CD4-positive, alpha-beta T cell treated with Interleukin-10 for 1 hour (primary cell): Measurements from ENCODE around the gene RNF14.
A peak's percentile ranks its signal among the peaks of the same experiment; 100 is the strongest.

Experiments
- DNase-seq: peaks from one replicate; pipeline ENCODE4 v3.0.0-alpha.2; 2020

The RNF14 gene

DNA sequence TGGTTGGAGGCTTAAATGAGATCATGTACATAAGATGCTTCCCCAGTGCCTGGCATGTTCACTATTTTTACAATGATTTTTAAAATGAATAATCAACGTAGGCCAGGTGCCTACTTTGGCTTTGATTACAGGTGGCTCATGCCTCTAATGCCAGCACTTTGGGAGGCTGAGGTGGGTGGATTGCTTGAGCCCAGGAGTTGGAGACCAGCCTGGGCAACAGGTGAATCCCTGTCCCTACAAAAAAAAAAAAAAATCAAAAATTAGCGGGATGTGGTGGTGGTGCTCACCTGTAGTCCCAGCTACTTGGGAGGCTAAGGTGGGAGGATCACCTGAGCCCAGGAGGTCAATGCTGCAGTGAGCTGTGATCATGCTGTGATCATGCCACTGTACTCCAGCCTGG, 20.1 kb upstream of the RNF14 start:
- no peak for DNase-seq

DNA sequence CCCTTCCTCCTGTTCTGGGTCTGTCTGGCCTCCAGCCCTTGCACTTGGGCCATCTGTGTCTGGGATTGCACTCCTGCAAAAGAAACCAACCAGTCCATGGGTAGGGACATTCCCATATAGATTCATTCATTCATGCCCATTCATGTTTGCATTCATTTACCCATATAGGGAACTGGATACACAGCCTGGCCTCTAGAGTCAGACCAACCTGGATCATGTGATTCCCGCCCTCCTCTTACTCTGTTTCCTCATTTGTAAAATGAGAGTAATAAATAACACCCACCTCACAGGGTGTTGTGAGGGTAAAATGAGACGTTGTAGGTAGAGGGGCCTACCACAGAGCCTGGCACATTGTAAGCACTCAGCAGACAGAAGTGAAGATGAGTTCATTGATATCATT, 19.4 kb upstream of the RNF14 start:
- DNase-seq = no peak

DNA sequence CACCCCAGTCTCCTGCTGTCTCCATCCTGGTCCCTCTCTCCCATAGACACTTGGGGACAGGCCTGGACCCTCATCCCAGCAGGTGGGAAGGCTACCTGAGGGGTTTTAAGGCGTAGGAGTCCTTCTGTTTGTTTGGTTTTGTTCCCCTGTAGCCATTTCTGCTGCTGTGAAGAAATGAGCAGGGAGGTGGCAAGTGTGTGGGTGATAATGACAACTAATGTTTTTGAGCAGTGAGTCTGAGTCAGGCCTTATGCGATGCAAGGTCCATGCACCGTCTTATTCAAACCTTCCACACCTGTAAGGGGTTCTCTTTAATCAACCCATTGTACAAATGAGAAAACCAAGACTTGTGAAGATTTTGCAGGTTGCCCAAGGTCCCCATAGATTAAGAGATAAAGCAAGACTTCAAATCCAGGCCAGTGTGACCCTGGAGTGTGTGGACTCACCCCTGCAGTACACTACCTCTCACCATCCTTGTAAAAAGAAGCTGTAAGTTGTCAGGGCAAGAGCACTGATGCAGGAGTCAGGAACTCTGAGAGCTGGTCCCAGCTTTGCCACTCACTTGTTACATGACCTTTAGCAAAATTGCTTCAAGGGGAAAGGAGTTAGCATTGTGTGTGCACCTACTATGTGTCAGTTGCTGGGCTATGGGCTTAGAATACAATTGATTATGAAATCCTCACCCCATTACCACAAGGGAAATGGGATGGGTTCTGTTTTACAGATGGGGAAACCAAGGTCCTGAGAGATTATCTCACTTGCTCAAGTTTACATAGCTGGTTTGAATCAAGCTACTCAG, 18.5 kb upstream of the RNF14 start:
- DNase-seq = no peak

DNA sequence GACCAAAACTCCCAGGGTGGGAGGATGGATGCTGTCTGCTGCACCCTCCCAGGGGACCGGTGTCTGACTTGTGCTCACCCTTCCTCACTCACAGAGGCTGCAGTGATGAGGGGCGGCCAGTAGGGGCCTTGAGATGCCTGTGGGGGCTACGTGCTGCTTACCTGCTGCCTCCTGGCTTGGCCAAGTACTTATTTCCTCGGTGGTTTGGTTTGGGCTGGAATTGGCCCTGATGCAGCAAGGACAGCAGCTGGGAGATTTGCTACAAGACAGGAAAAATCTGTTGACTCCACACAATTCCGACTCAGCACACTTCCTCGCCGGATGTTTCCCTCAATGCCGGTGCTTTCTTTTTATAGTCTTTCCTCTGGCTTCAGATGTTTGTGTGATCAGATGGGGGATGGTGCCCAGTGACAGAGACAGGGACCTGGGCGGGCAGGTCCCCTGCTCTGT, 17.5 kb upstream of the RNF14 start:
- peak; percentile 31 for DNase-seq

DNA sequence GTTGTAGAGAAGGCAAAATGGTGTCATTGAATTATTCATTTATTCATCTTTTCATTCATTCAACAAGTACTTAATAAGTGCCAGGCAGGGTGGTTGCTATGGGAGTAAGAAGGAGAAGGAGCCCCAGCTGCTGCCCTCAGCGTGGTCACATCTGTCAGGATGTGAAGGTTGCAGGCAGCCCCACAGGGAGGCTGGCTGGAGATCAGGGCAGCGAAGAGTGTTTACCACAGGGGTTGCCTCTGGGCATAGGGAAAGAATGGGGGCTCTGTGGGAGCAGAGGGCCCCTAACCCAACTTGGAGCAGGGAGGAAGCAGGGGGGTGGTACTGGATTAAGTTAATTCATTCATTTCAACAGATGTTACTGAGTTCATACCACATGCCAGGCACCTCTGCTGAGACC, 16.9 kb upstream of the RNF14 start:
- DNase-seq = no peak

DNA sequence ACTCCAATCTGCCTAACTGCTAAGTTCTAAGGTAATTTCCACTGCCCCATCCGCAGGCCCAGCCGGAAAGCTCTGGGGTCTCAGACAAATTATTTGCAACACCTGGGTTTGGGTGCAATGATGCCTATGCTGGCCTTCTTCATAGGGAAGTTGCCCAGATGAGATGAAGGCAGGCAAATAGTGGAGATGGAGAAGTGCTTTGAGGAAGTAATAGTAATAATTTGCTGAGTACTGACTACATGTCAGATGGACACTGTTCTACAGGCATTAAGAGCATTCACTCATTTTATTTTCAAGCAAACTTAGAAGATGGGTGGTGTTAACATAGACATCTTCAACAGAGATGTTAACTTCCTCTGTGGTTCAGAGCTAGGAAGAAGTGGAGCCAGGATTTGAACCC, 14.7 kb upstream of the RNF14 start:
- DNase-seq = no peak

DNA sequence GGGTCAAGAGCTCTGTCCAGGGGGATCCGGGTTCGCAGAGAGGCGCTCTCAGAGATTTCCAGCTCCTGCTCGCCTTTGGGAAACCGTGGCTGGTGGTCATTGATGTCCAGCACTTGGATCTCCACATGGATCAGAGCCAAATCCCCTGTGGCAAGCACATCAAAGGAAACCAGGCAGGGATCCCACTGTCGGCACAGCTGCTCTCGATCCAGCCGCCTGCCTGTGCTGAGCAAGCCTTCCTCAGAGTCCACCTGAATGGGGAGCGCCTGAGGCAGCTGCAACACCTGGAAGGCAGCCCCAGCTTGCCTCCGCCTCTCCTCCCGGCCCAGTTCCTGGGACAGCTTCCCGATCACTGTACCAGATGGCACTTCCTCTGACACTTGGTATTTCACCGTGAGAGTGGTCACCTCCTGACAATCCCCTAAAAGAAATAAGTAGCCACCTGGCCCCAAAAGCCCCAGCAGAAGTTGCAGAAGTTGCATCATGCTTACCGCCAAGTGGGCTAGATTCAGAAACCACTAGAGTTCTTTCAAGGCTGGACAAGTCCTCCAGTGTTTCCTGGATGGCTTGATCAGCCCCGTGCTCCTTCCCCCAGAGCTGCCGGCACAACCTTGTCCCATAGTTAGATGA, 11.4 kb upstream of the RNF14 start:
- no peak for DNase-seq

DNA sequence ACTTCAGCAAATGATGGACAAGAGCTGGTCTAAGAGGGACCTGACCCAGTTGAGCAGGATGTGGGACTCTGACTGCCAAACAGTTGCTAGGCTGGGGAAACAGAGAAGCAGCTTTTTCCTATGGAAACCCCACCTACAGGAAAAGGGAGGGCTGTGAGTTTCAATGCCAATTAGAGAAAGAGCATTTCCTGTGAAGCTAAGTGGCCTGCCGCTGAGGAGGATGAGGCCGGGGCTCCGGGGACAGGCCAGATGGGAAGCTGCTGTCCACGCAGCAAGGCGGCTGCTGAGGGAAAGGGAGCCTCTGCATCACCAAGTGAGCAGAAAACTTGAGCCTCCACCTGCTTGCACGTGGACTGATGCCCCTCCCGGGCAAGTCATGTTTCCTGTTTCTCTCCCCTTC, 10.8 kb upstream of the RNF14 start, which contains the start of gene PCDH12:
Gene PCDH12 (minus strand): TSS at position 90 of the 400 bp plus-strand sequence. CDS start 351 bp downstream, outside the sequence.
- peak; percentile 11 for DNase-seq

DNA sequence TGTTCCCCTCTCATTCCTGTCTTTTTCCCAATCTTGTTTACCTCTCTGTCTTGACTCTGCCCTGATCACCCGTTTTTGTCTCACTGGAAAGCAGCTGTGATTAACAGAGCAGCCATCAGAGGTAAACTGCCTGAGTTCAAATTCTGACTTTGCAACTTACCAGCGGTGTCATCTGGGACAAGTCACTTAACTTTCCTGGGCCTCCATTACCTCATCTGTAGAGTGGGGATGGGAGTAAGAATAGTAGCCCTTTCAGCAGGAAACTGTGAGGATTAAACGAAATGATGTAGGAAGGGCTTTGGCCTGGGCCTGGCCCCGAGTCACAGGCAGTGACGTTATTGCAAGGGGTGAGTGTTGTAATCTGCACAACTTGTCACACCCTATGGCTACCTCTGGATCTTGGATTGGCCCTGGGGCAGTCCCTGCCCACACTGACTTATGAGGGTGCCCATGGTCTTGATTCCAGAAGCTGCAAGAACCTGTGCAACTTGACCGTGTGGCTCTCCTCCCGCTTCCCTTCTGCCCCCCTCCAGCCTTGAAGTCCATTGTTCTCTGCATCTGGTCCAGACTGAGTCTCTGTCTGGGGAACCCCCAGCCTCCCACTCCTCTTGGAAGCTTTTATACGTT, 10.2 kb upstream of the RNF14 start:
- no peak for DNase-seq

DNA sequence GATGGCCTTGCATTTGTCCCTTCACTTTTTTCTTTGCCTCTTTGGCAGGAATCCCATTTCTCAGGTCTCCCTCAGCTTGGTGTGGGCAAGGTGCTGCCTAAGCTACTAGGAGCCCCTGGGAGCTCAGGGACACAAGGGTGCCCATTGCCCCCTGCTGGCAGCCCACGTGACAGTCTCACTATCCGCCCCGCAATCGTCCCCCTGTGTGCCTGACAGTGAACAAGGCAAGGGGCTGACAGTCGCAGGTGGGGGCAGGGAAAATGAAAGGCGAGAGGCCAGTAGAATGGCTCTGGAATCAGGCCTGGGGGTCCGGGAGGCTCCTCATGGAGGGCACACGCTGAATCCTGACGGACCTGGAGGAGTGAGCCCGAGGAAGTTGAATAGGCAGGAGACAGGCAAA, 8.9 kb upstream of the RNF14 start:
- DNase-seq = peak; percentile 26

DNA sequence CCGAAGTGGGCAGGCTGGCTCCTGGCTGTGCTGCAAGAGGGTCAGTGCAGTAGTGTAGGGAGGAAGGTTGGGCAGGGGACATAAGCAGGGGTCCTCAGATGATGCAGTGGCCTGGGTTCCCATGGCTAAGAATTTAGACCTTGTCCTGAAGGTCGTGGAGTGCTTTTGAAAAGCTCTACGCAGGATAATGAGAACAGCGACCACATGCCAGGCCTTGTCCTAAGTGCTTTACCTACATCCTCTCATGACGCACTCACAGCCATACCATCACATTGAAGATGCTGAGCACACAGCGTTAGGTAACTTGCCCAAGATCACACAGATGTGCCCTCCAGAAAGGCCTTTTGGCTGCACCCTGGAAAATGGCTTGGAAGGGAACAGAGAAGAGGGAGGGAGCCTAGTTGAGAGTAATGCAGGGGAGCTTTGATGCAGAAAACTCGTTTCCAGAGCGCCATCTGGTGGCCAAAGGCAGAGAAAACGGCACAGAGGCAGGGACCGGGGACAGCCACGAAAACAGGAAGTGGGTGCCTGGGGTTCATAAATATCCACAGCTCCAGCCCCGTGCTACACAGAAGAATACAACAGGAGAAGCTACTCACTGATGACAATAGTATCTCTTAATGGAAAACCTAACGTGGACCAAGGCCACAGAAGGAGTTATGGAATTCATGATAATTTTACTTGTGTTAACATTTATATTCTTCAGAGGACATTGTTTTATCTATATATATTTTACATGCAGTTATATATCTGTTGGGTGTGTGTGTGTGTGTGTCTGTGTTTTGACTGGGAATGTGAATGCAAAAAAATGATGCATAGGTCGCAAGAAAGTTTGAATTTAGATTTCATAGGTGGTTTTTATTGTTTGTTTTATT, 8.2 kb upstream of the RNF14 start:
- peak; percentile 92 for DNase-seq

DNA sequence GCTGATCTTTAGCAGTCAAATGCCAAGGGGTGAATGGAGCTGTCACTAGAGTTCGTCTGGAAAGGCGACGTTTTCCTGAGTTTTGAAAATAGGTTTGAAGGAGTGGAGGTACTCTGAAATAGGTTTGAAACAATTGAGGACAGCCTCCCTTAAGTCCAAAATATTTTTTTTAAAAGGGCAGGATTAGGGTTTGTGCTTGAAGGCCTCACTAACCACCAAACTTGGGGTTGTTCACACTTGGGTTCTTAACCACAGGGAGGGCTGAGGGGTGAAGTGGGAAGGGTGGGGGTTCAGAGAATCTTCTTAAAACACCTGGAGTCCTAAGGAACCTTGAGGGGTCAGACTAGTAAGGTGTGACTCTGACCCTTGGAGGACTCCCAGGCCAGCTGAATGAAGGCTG, 7.4 kb upstream of the RNF14 start:
- DNase-seq = no peak

DNA sequence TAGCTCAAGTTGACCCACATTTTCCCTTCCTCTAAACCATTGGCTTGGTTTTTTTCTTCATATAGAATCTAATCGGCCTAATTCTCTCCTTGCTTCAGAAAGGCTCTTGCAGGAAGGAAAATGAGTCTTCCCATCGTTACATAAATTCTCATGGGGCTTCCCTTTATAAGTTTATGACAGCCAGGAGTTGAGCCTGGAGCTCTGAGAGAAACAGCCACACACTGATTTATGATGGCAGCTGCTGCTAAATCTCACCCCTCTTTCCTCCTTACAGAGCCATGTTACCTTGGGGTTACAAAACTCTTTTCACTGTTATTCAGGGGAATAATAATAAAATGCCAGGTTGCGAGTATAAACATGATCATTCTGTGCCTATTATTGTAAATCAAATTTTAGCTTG, 5.2 kb upstream of the RNF14 start:
- DNase-seq = no peak

DNA sequence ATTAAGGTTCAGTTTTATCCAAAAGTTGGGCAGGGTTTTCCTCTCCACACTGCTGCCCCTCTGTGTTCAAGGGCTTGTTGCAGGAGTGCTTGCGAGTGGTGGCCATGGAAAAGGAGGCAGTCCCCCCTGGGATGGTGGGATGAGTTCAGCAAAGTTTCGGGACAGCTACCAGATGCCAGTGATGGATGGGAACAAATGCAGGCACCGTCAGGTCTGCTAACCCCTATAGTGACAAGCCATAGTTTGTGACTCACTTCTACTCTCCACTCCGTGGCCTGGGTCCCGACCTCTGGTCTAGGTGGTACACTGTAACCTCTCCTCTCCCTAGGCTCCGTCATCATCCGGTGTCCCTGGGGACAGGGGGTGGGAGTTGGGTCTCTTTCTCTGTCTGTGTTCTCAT, 3.8 kb upstream of the RNF14 start:
- no peak for DNase-seq

DNA sequence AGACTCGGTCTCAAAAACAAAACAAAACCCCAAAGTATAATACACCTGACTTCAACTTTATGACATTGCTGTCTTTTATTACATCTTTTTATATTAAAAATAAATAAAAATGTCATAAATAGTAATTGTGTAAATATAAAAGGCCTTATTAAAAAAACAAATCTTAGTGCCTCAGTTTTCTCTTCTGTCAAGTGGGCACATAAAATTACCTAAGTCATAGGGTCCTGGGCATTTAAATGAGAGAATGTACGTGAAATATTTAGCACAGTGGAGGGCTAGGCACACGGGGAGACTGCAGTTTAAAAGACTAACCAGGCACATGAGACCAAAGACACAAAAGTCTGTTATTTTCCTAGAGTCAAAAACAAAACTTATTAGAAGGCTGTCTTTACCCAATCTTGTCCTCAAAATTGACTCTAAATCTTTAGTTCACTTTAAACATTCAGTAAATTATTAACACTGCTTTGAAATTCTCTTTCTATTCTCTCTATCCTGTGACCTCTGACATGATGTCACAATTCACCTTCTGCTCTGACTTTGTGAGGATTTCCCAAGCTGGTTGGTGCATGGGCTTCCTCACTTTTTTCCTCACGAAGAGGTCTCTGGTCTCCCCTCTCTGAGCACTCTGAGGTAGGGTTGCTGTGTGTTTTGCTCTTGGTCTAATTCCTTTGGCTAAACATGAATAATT, 2.5 kb upstream of the RNF14 start:
- no peak for DNase-seq

DNA sequence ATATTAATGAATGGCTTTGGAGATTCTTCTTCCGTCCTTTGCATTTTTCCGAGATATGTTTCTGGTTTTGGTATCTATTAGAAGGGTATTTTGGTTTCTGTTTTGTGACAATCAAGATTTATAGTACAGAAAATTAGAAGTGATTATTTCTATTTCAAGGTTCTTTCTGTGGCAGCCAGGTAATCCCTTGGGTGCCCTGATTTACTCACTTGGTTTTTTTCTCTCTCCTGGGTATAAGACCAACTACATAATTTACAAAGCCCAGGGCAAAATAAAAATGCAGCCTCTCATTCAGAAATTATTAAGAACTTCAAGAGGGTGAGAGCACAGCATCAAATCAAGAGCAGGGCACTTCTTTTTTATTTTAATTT, 2.0 kb upstream of the RNF14 start:
- no peak for DNase-seq

DNA sequence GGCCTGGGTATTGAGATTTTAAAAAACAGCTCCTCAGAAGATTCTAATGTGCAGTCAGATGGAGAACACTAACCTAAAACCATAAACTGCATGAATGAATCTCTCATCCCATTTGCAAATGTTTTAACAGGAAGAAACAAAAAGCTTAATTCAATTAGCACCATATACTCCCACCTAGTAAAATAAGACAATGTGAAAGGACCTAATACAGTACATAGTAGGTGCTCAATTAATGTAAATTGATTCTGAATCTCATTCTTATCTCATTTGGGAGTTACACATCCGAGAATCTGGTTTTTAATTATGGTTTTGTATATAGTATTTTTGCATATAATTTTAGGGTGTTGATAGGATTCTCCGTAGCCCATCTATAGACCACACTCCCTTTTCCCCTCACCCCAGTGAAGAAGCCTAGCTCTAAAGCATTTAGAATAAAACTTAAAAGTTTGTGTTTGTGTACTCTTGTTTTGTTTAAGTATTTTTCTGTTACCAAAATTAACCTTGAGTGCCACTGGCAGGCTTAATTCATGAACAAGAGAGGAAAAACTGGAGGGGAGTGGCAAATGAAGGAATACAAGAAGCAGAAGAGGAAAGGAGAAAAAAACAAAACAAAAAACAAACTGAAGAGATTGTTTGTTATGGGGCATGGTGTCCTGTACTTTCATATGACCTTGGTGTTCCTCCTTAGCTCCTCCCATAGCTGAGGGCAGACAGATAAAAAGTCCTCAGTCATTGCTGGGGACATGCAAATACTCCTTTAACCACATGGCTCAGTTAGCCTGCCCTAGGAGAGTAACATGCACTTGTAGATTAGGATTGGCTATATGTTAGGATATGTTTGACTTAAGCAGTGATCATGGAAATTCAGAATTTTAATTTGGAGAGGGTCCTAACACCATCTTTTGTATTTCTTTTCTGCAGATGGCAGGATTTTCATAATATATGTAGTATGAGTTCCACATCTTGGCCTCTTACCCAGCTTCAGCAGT, 1.2 kb downstream of the RNF14 start:
- DNase-seq = no peak

DNA sequence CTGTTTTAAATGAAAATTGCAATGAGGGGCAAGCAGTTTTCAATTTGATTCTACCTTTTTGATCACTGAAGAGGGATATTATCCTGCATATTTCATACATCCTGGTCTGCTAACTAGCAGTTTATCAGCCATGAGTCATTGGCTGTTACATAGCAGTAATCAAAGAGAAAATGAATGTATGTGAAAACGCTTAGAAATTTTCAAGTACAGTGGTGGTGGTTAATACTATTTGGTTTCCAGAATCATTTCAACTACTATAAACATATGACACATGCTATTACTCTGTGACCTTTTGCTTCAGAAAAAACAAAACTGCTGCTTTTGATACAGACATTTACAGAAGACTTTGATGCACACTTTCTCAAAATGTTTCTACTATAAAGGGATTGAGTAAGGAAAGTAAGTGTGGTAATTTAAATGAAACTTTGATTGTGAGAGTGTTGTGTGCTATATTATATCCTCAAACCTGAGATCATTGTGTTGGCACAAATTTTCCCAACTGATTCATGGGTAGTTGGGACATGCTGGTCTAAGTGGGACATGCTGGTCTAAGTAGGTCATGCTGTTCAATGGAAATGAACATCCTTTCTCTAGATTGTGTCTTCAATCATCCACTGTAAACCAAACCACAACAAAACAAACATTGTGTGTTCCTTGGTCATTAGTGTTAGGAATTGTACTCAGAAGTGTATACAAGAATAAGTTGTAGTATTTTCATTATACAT, 5.1 kb downstream of the RNF14 start:
- DNase-seq = no peak

DNA sequence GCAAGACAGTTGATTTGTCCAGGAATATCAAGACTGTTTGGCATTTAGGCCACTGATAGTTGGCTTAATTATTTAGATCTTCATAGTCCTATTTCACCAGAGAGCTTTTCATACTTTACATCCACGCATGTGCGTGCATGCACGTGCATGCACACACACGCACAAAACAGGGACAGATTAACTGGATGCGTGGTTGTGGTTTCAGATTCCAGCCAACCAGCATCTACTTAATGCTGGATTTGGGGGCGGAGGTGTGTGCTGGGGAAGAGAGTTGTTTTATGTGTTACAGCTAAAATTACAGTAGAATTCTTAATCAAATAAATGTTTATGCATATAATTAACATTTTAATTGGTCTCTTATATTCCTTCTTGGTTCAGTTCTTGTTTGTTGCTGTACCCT, 7.3 kb downstream of the RNF14 start:
- DNase-seq = no peak

DNA sequence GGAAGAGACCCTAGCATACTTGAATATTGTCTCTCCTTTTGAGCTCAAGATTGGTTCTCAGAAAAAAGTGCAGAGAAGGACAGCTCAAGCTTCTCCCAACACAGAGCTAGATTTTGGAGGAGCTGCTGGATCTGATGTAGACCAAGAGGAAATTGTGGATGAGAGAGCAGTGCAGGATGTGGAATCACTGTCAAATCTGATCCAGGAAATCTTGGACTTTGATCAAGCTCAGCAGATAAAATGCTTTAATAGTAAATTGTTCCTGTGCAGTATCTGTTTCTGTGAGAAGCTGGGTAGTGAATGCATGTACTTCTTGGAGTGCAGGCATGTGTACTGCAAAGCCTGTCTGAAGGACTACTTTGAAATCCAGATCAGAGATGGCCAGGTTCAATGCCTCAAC, 9.5 kb downstream of the RNF14 start:
- no peak for DNase-seq

DNA sequence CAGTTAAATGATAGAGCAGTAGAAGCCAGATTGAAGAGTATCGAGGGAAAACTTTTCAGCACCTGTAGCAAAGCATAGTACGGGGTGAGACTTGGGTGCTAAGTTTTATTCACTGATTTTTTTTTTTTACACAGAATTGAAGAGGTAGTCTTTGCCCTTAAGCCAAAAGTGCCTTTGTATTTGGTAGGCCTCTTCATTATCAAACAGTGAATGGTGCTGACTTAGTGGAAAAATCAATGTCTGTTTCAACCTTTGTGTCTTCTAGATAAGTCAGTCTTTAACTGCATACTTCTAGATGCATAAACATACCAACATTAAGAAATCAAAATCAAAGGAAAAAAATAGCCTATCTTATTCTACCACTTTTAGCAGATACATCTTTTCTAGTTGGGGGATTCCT, 13.7 kb downstream of the RNF14 start:
- DNase-seq = no peak
